ENCODE data around the gene ZGPAT. TPM values are rescaled to one million over a fixed set of nuclear protein-coding genes. Genes with fewer than 3 reads are reported as not detected.

Gene ZGPAT
- total RNA-seq, 2 donors from 2014 or later = 27.2 to 41.4 TPM

- Histone ChIP-seq H3K4me3 (no peak overlapping the region), H3K36me3 (no peaks in the 10 kb centered on the region), H3K27ac (no peak overlapping the region), H3K9ac (ENCODE audit: low read depth in 2 of 2, low read length in 2 of 2) (no peak overlapping the region), H3K27me3 (no peaks in the 10 kb centered on the region), H3K9me3 (no peaks in the 10 kb centered on the region), H3K4me1 (no peaks in the 10 kb centered on the region)
- no peak for TF ChIP-seq CTCF (IDR thresholded peaks at IDR 0.05)
- intact Hi-C loops (cut with DNase I) = no loop called here
- no peak for DNase-seq
Measured at GRCh38 chr20:63756648-63756991, 48.8 kb downstream of the ZGPAT start.

- no peaks in the 10 kb centered on the region for H3K27me3 ChIP-seq
- no peak for DNase-seq
- TF ChIP-seq CTCF (IDR thresholded peaks at IDR 0.05) = no peak
- H3K4me3 ChIP-seq = no peak overlapping the region
- intact Hi-C loops (cut with DNase I) = no loop called here
- no peak overlapping the region for H3K27ac ChIP-seq
- H3K9me3 ChIP-seq = no peaks in the 10 kb centered on the region
- H3K9ac ChIP-seq (ENCODE audit: low read depth in 2 of 2, low read length in 2 of 2) = no peak overlapping the region
- no peaks in the 10 kb centered on the region for H3K4me1 ChIP-seq
- H3K36me3 ChIP-seq = no peaks in the 10 kb centered on the region
Measured at GRCh38 chr20:63758152-63758551, 50.3 kb downstream of the ZGPAT start.

GRCh38 chr20:63759377-63759901 lies 51.6 kb downstream of the ZGPAT start:
- intact Hi-C loops (cut with DNase I) = no loop called here
- Histone ChIP-seq H3K27ac (no peak overlapping the region), H3K9ac (ENCODE audit: low read depth in 2 of 2, low read length in 2 of 2) (no peak overlapping the region), H3K4me1 (no peaks in the 10 kb centered on the region), H3K4me3 (no peak overlapping the region), H3K27me3 (no peaks in the 10 kb centered on the region), H3K9me3 (no peaks in the 10 kb centered on the region), H3K36me3 (no peaks in the 10 kb centered on the region)
- TF ChIP-seq CTCF (IDR thresholded peaks at IDR 0.05) = no peak
- DNase-seq = no peak

- no peak overlapping the region for H3K27ac ChIP-seq
- intact Hi-C loops (cut with DNase I) = no loop called here
- no peak overlapping the region for H3K9ac ChIP-seq (ENCODE audit: low read depth in 2 of 2, low read length in 2 of 2)
- no peaks in the 10 kb centered on the region for H3K9me3 ChIP-seq
- H3K36me3 ChIP-seq = no peaks in the 10 kb centered on the region
- H3K4me3 ChIP-seq = no peak overlapping the region
- H3K27me3 ChIP-seq = no peaks in the 10 kb centered on the region
- TF ChIP-seq CTCF (IDR thresholded peaks at IDR 0.05) = no peak
- DNase-seq = no peak
- no peaks in the 10 kb centered on the region for H3K4me1 ChIP-seq
Measured at GRCh38 chr20:63765082-63765873, 57.4 kb downstream of the ZGPAT start.

- no peaks in the 10 kb centered on the region for H3K36me3 ChIP-seq
- H3K27me3 ChIP-seq = no peaks in the 10 kb centered on the region
- H3K4me3 ChIP-seq = no peak overlapping the region
- no peak for TF ChIP-seq CTCF (IDR thresholded peaks at IDR 0.05)
- no peak for DNase-seq
- H3K9me3 ChIP-seq = no peaks in the 10 kb centered on the region
- intact Hi-C loops (cut with DNase I) = no loop called here
- no peak overlapping the region for H3K27ac ChIP-seq
- no peak overlapping the region for H3K9ac ChIP-seq (ENCODE audit: low read depth in 2 of 2, low read length in 2 of 2)
- H3K4me1 ChIP-seq = no peaks in the 10 kb centered on the region
Measured at GRCh38 chr20:63765902-63766301, 58.1 kb downstream of the ZGPAT start.
